A549 (cell line): ENCODE measurements around the gene GPR108. TPM values are rescaled to one million over a fixed set of nuclear protein-coding genes. Genes with fewer than 3 reads are reported as not detected.

Experiments used
- ATAC-seq, 2 experiments: fragments of 200-7000 bp in 1 of 2; fragments of >200 bp in 1 of 2; cut with Nextera tagmentation in 1 of 2; cut with Tn5 transposase in 1 of 2; 3 replicates each; pipeline versions ENCODE4 v1.8.0 to v1.9.1; 2018 to 2020; ENCODE audit warnings: mild to moderate bottlenecking in 1 of 2, moderate library complexity in 1 of 2
- CTCF ChIA-PET: fragments of 300-600 bp; sonication (Branson Sonifier 250); formaldehyde crosslinking; extraction: SDS; loops from one replicate; lab custom pipeline; 2021; ENCODE audit warnings: antibody characterized with exemption, inconsistent platforms; lab: Yijun Ruan, JAX
- POLR2A ChIA-PET: fragments of 350-600 bp; formaldehyde crosslinking; extraction: SDS; loops from one replicate; lab custom pipeline; 2021; ENCODE audit warnings: antibody characterized with exemption, inconsistent platforms; lab: Yijun Ruan, JAX
- DNase-seq, 2 experiments: peaks; one replicate each; pipeline versions ENCODE4 v3.0.0 to v3.0.0-alpha.2; 2011 to 2016; ENCODE audit warnings: low read depth in 1 of 2, low spot score in 1 of 2
- FAIRE-seq: peaks from 2 replicates; lab custom pipeline; 2011; peaks lifted over from hg19 to GRCh38; lab: Jason Lieb, UNC
- H3K27ac ChIP-seq, 2 experiments: fragments of >200 bp; sonication (Bioruptor Twin); formaldehyde crosslinking; 3 replicates each; pipeline ENCODE4 v1.5.1; 2016 to 2017
- H3K4me1 ChIP-seq: fragments of >200 bp; sonication (Bioruptor Twin); formaldehyde crosslinking; 3 replicates; pipeline ENCODE4 v1.6.1; 2016
- H3K4me2 ChIP-seq: fragments of >200 bp; sonication (Bioruptor Twin); formaldehyde crosslinking; 3 replicates; pipeline ENCODE4 v1.6.1; 2016
- H3K4me3 ChIP-seq: fragments of >200 bp; sonication (Bioruptor Twin); formaldehyde crosslinking; 3 replicates; pipeline ENCODE4 v1.5.1; 2016
- H3K9me3 ChIP-seq: fragments of >200 bp; sonication (Bioruptor Twin); formaldehyde crosslinking; 3 replicates; pipeline ENCODE4 v1.6.1; 2016
- EP300 ChIP-seq, 2 experiments: fragments of >200 bp; sonication (Bioruptor Twin); formaldehyde crosslinking; IDR thresholded peaks; 2 replicates in 1 of 2; 3 replicates in 1 of 2; pipeline ENCODE4 v1.6.1; 2016 to 2017
- FOSL2 ChIP-seq, 2 experiments: fragments of 450-650 bp in 1 of 2; fragments of >200 bp in 1 of 2; sonication (Bioruptor Twin) in 1 of 2; formaldehyde crosslinking; IDR thresholded peaks; 2 replicates each; pipeline versions ENCODE4 v1.5.0 to v1.6.1; 2016 to 2020; ENCODE audit warnings: mild to moderate bottlenecking in 1 of 2, moderate library complexity in 1 of 2
- FOXS1 ChIP-seq: fragments of 250-450 bp; sonication (Bioruptor Pico); IDR thresholded peaks from 2 replicates; pipeline ENCODE4 v1.5.0; 2020; ENCODE audit warnings: mild to moderate bottlenecking, moderate library complexity
- HOXA7 ChIP-seq: fragments of 250-450 bp; sonication (Bioruptor Pico); IDR thresholded peaks from 2 replicates; pipeline ENCODE4 v1.5.0; 2020; ENCODE audit warnings: mild to moderate bottlenecking, moderate library complexity
- JUNB ChIP-seq: fragments of >200 bp; sonication (Bioruptor Twin); formaldehyde crosslinking; IDR thresholded peaks from 2 replicates; pipeline ENCODE4 v1.6.1; 2016
- PHF8 ChIP-seq: fragments of 200-600 bp; sonication (generic); IDR thresholded peaks from 2 replicates; pipeline ENCODE4 v1.6.1; 2016; ENCODE audit warnings: low read depth, mild to moderate bottlenecking, antibody characterized with exemption, moderate library complexity, borderline replicate concordance
- POLR2A ChIP-seq: IDR thresholded peaks from 2 replicates; pipeline ENCODE4 v1.6.1; 2012; ENCODE audit warnings: mild to moderate bottlenecking, low read length
- RARB ChIP-seq: fragments of 250-450 bp; sonication (Bioruptor Pico); IDR thresholded peaks from 2 replicates; pipeline ENCODE4 v1.8.0; 2021; ENCODE audit warnings: mild to moderate bottlenecking, moderate library complexity
- SREBF2 ChIP-seq: fragments of 450-650 bp; IDR thresholded peaks from 2 replicates; pipeline ENCODE4 v1.6.1; 2014; ENCODE audit warnings: mild to moderate bottlenecking, moderate library complexity
- TFCP2L1 ChIP-seq: fragments of 250-450 bp; sonication (Bioruptor Pico); IDR thresholded peaks from 2 replicates; pipeline ENCODE4 v1.5.0; 2021; ENCODE audit warnings: mild to moderate bottlenecking
- ZNF302 ChIP-seq: fragments of 250-450 bp; sonication (Bioruptor Pico); IDR thresholded peaks from 2 replicates; pipeline ENCODE4 v1.9.0; 2021; ENCODE audit warnings: inconsistent platforms, mild to moderate bottlenecking, moderate library complexity
- ZSCAN20 ChIP-seq: fragments of 250-450 bp; sonication (Bioruptor Pico); IDR thresholded peaks from 2 replicates; pipeline ENCODE4 v1.8.0; 2022; ENCODE audit warnings: mild to moderate bottlenecking, moderate library complexity
- WGBS: methylation state at CpG from one replicate; pipeline ENCODE4 v1.1.6; 2017; ENCODE audit errors: missing lambda C conversion rate; 5-methylcytosine and 5-hydroxymethylcytosine counted together
- polyA plus RNA-seq, 4 experiments: library from polyadenylated mRNA; depleted of rRNA in 3 of 4; stranded (reverse); fragments of >200 nt; fragmentation: RNase III in 1 of 4; extraction: RNeasy Plus Mini Kit Qiagen cat#74134 plus additional on column Dnase treatment in 1 of 4; gene quantifications; 2 replicates in 3 of 4; 3 replicates in 1 of 4; pipeline ENCODE4 v1.2.3, GENCODE V29; 2011 to 2017
- TF ChIP-seq, protein P1 (sequence below): fragments of >200 bp; sonication (Bioruptor Twin); formaldehyde crosslinking; IDR thresholded peaks from 3 replicates; pipeline ENCODE4 v1.6.1; 2016
- TF ChIP-seq, protein P2 (sequence below): fragments of 450-650 bp; IDR thresholded peaks from 2 replicates; pipeline ENCODE4 v1.6.1; 2014; ENCODE audit warnings: antibody characterized with exemption
- TF ChIP-seq, protein P3 (sequence below): IDR thresholded peaks from 2 replicates; pipeline ENCODE4 v1.6.1; 2012; ENCODE audit warnings: low read depth, borderline replicate concordance

The GPR108 gene
- polyA plus RNA-seq, 2 of the 4 experiments (the other 2 are of a cell fraction) = 36.4 to 50.2 TPM

DNA sequence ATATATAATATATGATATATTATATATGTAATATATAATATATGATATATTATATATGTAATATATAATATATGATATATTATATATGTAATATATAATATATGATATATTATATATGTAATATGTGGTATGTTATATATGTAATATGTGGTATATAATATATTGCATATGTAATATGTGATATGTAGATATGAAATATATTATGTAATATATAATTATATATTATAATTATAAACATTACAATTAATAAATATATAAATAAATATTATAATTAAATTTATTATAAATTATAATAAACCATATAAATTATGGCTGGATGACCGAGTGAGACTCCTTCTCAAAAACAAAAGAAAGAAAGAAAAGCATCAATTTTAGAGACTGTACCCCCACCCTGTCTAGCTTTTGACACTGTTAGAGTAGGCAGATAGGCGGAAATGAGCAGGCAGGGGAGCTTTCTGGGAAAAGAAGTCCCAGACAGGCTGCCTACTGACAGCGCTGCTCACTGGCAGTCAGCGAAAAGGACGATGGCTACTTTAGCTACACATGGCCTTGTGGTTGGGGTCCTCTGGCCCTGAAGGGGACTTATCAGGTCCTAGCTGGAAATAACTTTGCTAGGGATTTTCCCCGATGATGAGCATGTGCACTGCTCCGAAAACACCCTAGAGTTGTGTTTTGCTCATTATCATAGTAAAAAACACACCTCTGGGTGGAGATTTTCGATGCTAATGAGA, 36.6 kb downstream of the GPR108 start:
- WGBS = 75% methylated on average over 8 of the region's 8 CpGs
- TF ChIP-seq, protein P1, sequence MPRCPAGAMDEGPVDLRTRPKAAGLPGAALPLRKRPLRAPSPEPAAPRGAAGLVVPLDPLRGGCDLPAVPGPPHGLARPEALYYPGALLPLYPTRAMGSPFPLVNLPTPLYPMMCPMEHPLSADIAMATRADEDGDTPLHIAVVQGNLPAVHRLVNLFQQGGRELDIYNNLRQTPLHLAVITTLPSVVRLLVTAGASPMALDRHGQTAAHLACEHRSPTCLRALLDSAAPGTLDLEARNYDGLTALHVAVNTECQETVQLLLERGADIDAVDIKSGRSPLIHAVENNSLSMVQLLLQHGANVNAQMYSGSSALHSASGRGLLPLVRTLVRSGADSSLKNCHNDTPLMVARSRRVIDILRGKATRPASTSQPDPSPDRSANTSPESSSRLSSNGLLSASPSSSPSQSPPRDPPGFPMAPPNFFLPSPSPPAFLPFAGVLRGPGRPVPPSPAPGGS = no peak
- TF ChIP-seq POLR2A (no peak), JUNB (no peak), PHF8 (no peak), ZSCAN20 (CRISPR knock-in tag) (no peak), HOXA7 (CRISPR knock-in tag) (no peak), EP300 (IDR thresholded peaks at IDR 0.05) (no peak)
- TF ChIP-seq, protein P2, sequence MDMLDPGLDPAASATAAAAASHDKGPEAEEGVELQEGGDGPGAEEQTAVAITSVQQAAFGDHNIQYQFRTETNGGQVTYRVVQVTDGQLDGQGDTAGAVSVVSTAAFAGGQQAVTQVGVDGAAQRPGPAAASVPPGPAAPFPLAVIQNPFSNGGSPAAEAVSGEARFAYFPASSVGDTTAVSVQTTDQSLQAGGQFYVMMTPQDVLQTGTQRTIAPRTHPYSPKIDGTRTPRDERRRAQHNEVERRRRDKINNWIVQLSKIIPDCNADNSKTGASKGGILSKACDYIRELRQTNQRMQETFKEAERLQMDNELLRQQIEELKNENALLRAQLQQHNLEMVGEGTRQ = no peak
- Histone ChIP-seq H3K4me3 (no peak overlapping the region), H3K4me1 (no peaks in the 10 kb centered on the region), H3K9me3 (no peaks in the 10 kb centered on the region), H3K4me2 (no peak overlapping the region), H3K27ac (no peak overlapping the region)
- CTCF ChIA-PET = no interaction called here
- DNase-seq = no peak
- POLR2A ChIA-PET = no interaction called here
- no peak for ATAC-seq
- no peak for FAIRE-seq

DNA sequence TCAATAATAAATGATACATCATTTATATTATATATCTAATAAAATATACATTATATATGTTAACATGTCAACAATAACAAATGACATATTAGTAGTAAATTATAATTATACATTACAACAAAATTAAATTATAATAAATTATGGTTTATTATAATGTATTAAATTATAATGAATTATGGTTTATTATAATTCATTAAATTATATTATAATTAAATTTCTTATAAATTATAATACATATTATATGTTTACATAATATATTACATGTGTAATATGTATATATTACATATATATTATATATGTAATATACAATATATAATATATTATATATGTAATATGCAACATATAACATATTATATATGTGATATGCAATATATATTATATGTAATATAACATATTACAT, 37.4 kb downstream of the GPR108 start:
- TF ChIP-seq, protein P3, sequence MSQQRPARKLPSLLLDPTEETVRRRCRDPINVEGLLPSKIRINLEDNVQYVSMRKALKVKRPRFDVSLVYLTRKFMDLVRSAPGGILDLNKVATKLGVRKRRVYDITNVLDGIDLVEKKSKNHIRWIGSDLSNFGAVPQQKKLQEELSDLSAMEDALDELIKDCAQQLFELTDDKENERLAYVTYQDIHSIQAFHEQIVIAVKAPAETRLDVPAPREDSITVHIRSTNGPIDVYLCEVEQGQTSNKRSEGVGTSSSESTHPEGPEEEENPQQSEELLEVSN = no peak
- no peak for TF ChIP-seq ZNF302 (CRISPR knock-in tag)
- no peak for TF ChIP-seq POLR2A
- no peak for TF ChIP-seq SREBF2
- no peak for TF ChIP-seq FOSL2 (IDR thresholded peaks at IDR 0.05)
- no peak for TF ChIP-seq FOSL2 (CRISPR knock-in tag; IDR thresholded peaks at IDR 0.05)
- no peak for TF ChIP-seq RARB (CRISPR knock-in tag)
- no peak for TF ChIP-seq FOXS1 (CRISPR knock-in tag)
- FAIRE-seq (no peak), DNase-seq (no peak), ATAC-seq (no peak)
- Histone ChIP-seq H3K4me1 (no peaks in the 10 kb centered on the region), H3K4me2 (no peak overlapping the region), H3K4me3 (no peak overlapping the region), H3K27ac (no peak overlapping the region), H3K9me3 (no peaks in the 10 kb centered on the region)
- ChIA-PET CTCF (no interaction called here), POLR2A (no interaction called here)

DNA sequence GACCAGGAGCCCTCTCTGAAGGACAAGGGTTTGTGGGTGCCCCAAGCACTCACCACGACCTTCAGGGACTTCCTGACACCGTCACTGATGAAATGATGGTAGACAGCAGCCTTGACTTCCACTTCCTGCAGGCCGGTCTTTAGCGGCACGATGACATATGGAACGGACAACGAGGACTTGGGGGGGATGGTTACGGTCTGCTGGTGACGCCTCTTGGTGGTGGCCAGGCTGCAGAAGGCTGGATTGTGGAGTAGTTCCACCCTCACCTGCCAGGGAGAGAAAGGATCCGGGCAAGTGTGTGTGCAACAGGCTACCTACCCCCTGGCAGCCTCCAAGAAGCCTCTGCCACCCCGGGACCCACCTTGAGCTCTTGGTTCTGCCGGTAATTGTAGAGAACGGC, 40.1 kb downstream of the GPR108 start:
- 92% methylated on average over 12 of the region's 13 CpGs for WGBS

More for the DNA sequence above, 40.1 kb downstream of the GPR108 start:
- CTCF ChIA-PET = no interaction called here
- ATAC-seq = no peak
- FAIRE-seq = no peak
- no peak for DNase-seq
- H3K27ac ChIP-seq = no peak overlapping the region
- POLR2A ChIA-PET = no interaction called here
- no peaks in the 10 kb centered on the region for H3K9me3 ChIP-seq
- H3K4me2 ChIP-seq = no peak overlapping the region
- H3K4me3 ChIP-seq = no peak overlapping the region
- H3K4me1 ChIP-seq = no peaks in the 10 kb centered on the region
- TF ChIP-seq TFCP2L1 (CRISPR knock-in tag) = no peak
- TF ChIP-seq, protein P3 = no peak
